H9 (cell line): ENCODE results near the gene ATG7. TPM values are rescaled to one million over a fixed set of nuclear protein-coding genes. Genes with fewer than 3 reads are reported as not detected.

Source experiments
- DNase-seq: peaks from one replicate; pipeline ENCODE4 v3.0.0-alpha.2; 2017
- H2AFZ ChIP-seq: one replicate; pipeline ENCODE4 v1.6.1; 2013; ENCODE audit warnings: mild to moderate bottlenecking, low read length, control low read depth, moderate library complexity
- H2AK5ac ChIP-seq: 2 replicates; pipeline ENCODE4 v1.6.1; 2013; ENCODE audit warnings: low read length, control low read depth, mixed read lengths; ENCODE audit not compliant: insufficient read length
- H2BK120ac ChIP-seq: one replicate; pipeline ENCODE4 v1.6.1; 2013; ENCODE audit warnings: low read depth, mild to moderate bottlenecking, low read length, control low read depth, inconsistent platforms; ENCODE audit not compliant: poor library complexity, severe bottlenecking
- H2BK12ac ChIP-seq: 2 replicates; pipeline ENCODE4 v1.6.1; 2013; ENCODE audit warnings: low read length, control low read depth, mixed read lengths, low read depth; ENCODE audit not compliant: insufficient read length
- H2BK15ac ChIP-seq: 2 replicates; pipeline ENCODE4 v1.6.1; 2013; ENCODE audit warnings: low read depth, low read length, control low read depth
- H2BK20ac ChIP-seq: one replicate; pipeline ENCODE4 v1.6.1; 2013; ENCODE audit warnings: low read depth, mild to moderate bottlenecking, low read length, control low read depth, inconsistent platforms; ENCODE audit not compliant: poor library complexity, severe bottlenecking
- H2BK5ac ChIP-seq: 2 replicates; pipeline ENCODE4 v1.6.1; 2013; ENCODE audit warnings: low read length, control low read depth, mixed read lengths; ENCODE audit not compliant: insufficient read length
- H3K14ac ChIP-seq: 2 replicates; pipeline ENCODE4 v1.6.1; 2013; ENCODE audit warnings: low read length, control low read depth; ENCODE audit not compliant: insufficient read depth
- H3K18ac ChIP-seq: 2 replicates; pipeline ENCODE4 v1.6.1; 2013; ENCODE audit warnings: low read depth, mild to moderate bottlenecking, mixed read lengths, low read length, control low read depth; ENCODE audit not compliant: insufficient read length
- H3K23ac ChIP-seq: 2 replicates; pipeline ENCODE4 v1.6.1; 2013; ENCODE audit warnings: low read length, control low read depth, mixed read lengths, low read depth; ENCODE audit not compliant: insufficient read length
- H3K23me2 ChIP-seq: 2 replicates; pipeline ENCODE4 v1.6.1; 2013; ENCODE audit warnings: low read depth, mild to moderate bottlenecking, mixed read lengths, low read length, control low read depth; ENCODE audit not compliant: insufficient read length, poor library complexity, severe bottlenecking
- H3K27ac ChIP-seq: 2 replicates; pipeline ENCODE4 v1.5.1; 2013; ENCODE audit warnings: low read length, control low read depth, mixed read lengths, low read depth; ENCODE audit not compliant: insufficient read length
- H3K27me3 ChIP-seq: 2 replicates; pipeline ENCODE4 v1.6.1; 2013; ENCODE audit warnings: low read length, control low read depth, inconsistent platforms; ENCODE audit not compliant: insufficient read depth
- H3K4ac ChIP-seq: 2 replicates; pipeline ENCODE4 v1.6.1; 2013; ENCODE audit warnings: low read depth, mild to moderate bottlenecking, control low read depth, inconsistent platforms, low read length, moderate library complexity
- H3K4me1 ChIP-seq: 2 replicates; pipeline ENCODE4 v1.6.1; 2013; ENCODE audit warnings: low read length, control low read depth, inconsistent platforms; ENCODE audit not compliant: insufficient read depth
- H3K4me2 ChIP-seq: 2 replicates; pipeline ENCODE4 v1.6.1; 2013; ENCODE audit warnings: low read length, control low read depth, mixed read lengths; ENCODE audit not compliant: insufficient read length, insufficient read depth
- H3K56ac ChIP-seq: 2 replicates; pipeline ENCODE4 v1.6.1; 2013; ENCODE audit warnings: low read depth, mild to moderate bottlenecking, mixed read lengths, low read length, control low read depth; ENCODE audit not compliant: insufficient read length
- H3K79me1 ChIP-seq: 2 replicates; pipeline ENCODE4 v1.6.1; 2013; ENCODE audit warnings: low read depth, mild to moderate bottlenecking, moderate library complexity, low read length, control low read depth, inconsistent platforms; ENCODE audit not compliant: insufficient read depth, poor library complexity, severe bottlenecking
- H3K79me2 ChIP-seq: 2 replicates; pipeline ENCODE4 v1.6.1; 2013; ENCODE audit warnings: low read length, control low read depth, inconsistent platforms; ENCODE audit not compliant: insufficient read depth
- H3K9ac ChIP-seq: 2 replicates; pipeline ENCODE4 v1.6.1; 2013; ENCODE audit warnings: low read length, control low read depth, mixed read lengths; ENCODE audit not compliant: insufficient read length; ENCODE audit errors: extremely low read depth
- H3K9me3 ChIP-seq: one replicate; pipeline ENCODE4 v1.6.1; 2013; ENCODE audit warnings: low read depth, low read length, inconsistent platforms; ENCODE audit not compliant: control insufficient read depth
- H3T11ph ChIP-seq: one replicate; pipeline ENCODE4 v1.6.1; 2013; ENCODE audit warnings: mild to moderate bottlenecking, low read length, control low read depth, inconsistent platforms
- H4K20me1 ChIP-seq: one replicate; pipeline ENCODE4 v1.6.1; 2013; ENCODE audit not compliant: control insufficient read depth, insufficient read length, insufficient read depth
- H4K5ac ChIP-seq: 2 replicates; pipeline ENCODE4 v1.6.1; 2013; ENCODE audit warnings: low read depth, mild to moderate bottlenecking, mixed read lengths, low read length, control low read depth; ENCODE audit not compliant: insufficient read length
- H4K8ac ChIP-seq: replicated peaks from 2 replicates; pipeline ENCODE4 v1.6.1; 2013; ENCODE audit warnings: low read length, control low read depth, mixed read lengths, low read depth; ENCODE audit not compliant: insufficient read length
- H4K91ac ChIP-seq: 2 replicates; pipeline ENCODE4 v1.6.1; 2013; ENCODE audit warnings: low read depth, mild to moderate bottlenecking, moderate library complexity, mixed read lengths, low read length, control low read depth; ENCODE audit not compliant: insufficient read length
- H3K27ac Mint-ChIP-seq, 3 experiments: 2 replicates in 2 of 3; 3 replicates in 1 of 3; pipeline ENCODE4 v1.8.0; 2020 to 2021; ENCODE audit warnings: mixed read lengths in 3 of 3, mild to moderate bottlenecking in 1 of 3, moderate library complexity in 1 of 3
- H3K27me3 Mint-ChIP-seq: 2 replicates; pipeline ENCODE4 v1.8.0; 2021; ENCODE audit warnings: low read depth, mild to moderate bottlenecking, moderate library complexity, mixed read lengths
- H3K36me3 Mint-ChIP-seq, 3 experiments: 2 replicates in 2 of 3; 3 replicates in 1 of 3; pipeline ENCODE4 v1.8.0; 2020 to 2021; ENCODE audit warnings: low read depth in 3 of 3, mixed read lengths in 3 of 3; ENCODE audit not compliant: insufficient read depth in 1 of 3
- H3K4me1 Mint-ChIP-seq, 2 experiments: 2 replicates each; pipeline ENCODE4 v1.8.0; 2020; ENCODE audit warnings: mixed read lengths in 2 of 2
- H3K4me3 Mint-ChIP-seq, 2 experiments: 2 replicates in 1 of 2; 3 replicates in 1 of 2; pipeline ENCODE4 v1.8.0; 2020 to 2021; ENCODE audit warnings: mild to moderate bottlenecking in 2 of 2, mixed read lengths in 2 of 2, moderate library complexity in 1 of 2
- H3K9me3 Mint-ChIP-seq, 2 experiments: 2 replicates in 1 of 2; 3 replicates in 1 of 2; pipeline ENCODE4 v1.8.0; 2020; ENCODE audit warnings: mild to moderate bottlenecking in 2 of 2, mixed read lengths in 2 of 2, moderate library complexity in 1 of 2
- CTCF ChIP-seq: fragments of 200-600 bp; sonication (generic); conservative IDR thresholded peaks from 3 replicates; pipeline ENCODE4 v1.8.0; 2021; ENCODE audit warnings: antibody characterized with exemption, mild to moderate bottlenecking
- WGBS: extraction: QIAGEN DNeasy Blood & Tissue Kit; methylation state at CpG from one replicate; pipeline ENCODE4 v1.1.7; 2013; ENCODE audit warnings: missing lambda C conversion rate, low lambda C conversion rate, mixed read lengths; ENCODE audit not compliant: insufficient read length; ENCODE audit errors: extremely low coverage; 5-methylcytosine and 5-hydroxymethylcytosine counted together
- total RNA-seq: library from RNA; stranded (reverse); gene quantifications from 2 replicates; pipeline ENCODE4 v1.2.1, GENCODE V29; 2021

The ATG7 gene
- total RNA-seq, 1 experiment from 2014 or later = 17.9 TPM

- Histone ChIP-seq H3K9ac (no peak overlapping the region), H3K4ac (no peak overlapping the region), H4K91ac (no peak overlapping the region), H2AFZ (no peak overlapping the region), H2BK15ac (no peak overlapping the region), H2BK5ac (no peak overlapping the region), H3K27ac (no peak overlapping the region), H2BK20ac (no peak overlapping the region), H3K27me3 (no peaks in the 10 kb centered on the region), H2BK120ac (no peak overlapping the region), H4K20me1 (no peaks in the 10 kb centered on the region), H2AK5ac (no peak overlapping the region), H3K4me1 (no peaks in the 10 kb centered on the region), H4K8ac (no peak overlapping the region), H3K23me2 (no peaks in the 10 kb centered on the region), H3K18ac (no peak overlapping the region), H3K4me2 (no peak overlapping the region), H3K79me1 (no peaks in the 10 kb centered on the region), H3K79me2 (no peaks in the 10 kb centered on the region), H2BK12ac (no peak overlapping the region), H3K14ac (no peak overlapping the region), H3T11ph (no peak overlapping the region), H3K9me3 (no peaks in the 10 kb centered on the region), H4K5ac (no peak overlapping the region), H3K23ac (no peak overlapping the region), H3K56ac (no peak overlapping the region)
- Mint-ChIP-seq H3K9me3 (no peaks in the 10 kb centered on the region), H3K27me3 (no peaks in the 10 kb centered on the region), H3K36me3 (peaks cover 0 to 7% (median 1%) of the 10 kb centered on the region in 3 experiments; a peak in 1 of 7 replicates), H3K4me3 (no peak overlapping the region), H3K27ac (no peak overlapping the region), H3K4me1 (no peaks in the 10 kb centered on the region)
- no CpG with 5 or more reads among the region's 6 CpGs for WGBS
- DNase-seq = no peak
- TF ChIP-seq CTCF = no peak
These were observed 158.0 kb downstream of the ATG7 start for GRCh38 chr3:11430207-11430606.
